ENCODE results near the gene SYNDIG1L.
"Not testable (repeated sequence)": the region's sequence is repeated elsewhere in the genome, so short reads cannot be mapped to it uniquely, and the experiment has no call there.

Gene SYNDIG1L

GRCh38 chr14:74459976-74460375, 34.0 kb upstream of the SYNDIG1L start:
- TF ChIP-seq, protein P1, sequence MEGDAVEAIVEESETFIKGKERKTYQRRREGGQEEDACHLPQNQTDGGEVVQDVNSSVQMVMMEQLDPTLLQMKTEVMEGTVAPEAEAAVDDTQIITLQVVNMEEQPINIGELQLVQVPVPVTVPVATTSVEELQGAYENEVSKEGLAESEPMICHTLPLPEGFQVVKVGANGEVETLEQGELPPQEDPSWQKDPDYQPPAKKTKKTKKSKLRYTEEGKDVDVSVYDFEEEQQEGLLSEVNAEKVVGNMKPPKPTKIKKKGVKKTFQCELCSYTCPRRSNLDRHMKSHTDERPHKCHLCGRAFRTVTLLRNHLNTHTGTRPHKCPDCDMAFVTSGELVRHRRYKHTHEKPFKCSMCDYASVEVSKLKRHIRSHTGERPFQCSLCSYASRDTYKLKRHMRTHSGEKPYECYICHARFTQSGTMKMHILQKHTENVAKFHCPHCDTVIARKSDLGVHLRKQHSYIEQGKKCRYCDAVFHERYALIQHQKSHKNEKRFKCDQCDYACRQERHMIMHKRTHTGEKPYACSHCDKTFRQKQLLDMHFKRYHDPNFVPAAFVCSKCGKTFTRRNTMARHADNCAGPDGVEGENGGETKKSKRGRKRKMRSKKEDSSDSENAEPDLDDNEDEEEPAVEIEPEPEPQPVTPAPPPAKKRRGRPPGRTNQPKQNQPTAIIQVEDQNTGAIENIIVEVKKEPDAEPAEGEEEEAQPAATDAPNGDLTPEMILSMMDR (IDR thresholded peaks at IDR 0.05; ENCODE audit: poor library complexity, severe bottlenecking), result no peak
- H3K4me3 ChIP-seq (ENCODE audit: severe bottlenecking), result no peak overlapping the region
- H3K27ac ChIP-seq (ENCODE audit: poor library complexity, severe bottlenecking), result no peak overlapping the region
- DNase-seq (ENCODE audit: low spot score), result no peak
- H3K36me3 ChIP-seq (ENCODE audit: low read depth), result no peaks in the 10 kb centered on the region
- no peaks in the 10 kb centered on the region for H3K27me3 ChIP-seq (ENCODE audit: insufficient read depth, poor library complexity, severe bottlenecking)
- no peaks in the 10 kb centered on the region for H3K9me3 ChIP-seq (ENCODE audit: severe bottlenecking)
- H3K4me1 ChIP-seq (ENCODE audit: insufficient read depth, poor library complexity, severe bottlenecking), result no peaks in the 10 kb centered on the region
- no peak for ATAC-seq (ENCODE audit: low read depth)

DNA sequence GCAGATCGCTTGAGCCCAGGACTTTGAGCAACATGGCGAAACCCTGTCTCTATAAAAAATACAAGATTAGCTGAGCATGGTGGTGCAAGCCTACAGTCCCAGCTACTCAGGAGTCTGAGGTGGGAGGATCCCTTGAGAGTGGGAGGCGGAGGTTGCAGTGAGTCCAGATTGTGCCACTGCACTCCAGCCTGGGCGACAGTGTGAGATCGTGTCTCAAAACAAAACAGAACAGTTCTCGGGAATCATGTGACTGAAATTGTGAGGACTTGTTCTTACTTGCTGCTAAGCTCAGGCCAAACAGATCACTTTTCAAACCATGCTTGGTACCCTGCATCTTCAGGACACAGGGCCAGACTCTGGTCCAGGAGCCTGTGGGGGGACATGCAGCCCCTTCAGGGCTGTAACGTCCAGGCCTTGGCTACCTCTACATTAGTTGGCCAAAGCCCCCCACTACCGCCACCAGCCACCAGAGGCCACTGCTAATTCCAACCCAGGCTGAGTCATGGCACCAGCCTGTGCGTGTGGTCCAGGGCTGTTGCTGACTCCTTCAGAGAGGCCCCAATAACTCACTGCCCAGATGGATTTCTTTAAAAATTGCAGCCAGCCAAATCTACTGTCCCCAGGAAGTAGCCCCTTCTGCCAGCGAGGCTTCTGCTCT, 33.4 kb upstream of the SYNDIG1L start:
- no peaks in the 10 kb centered on the region for H3K27me3 ChIP-seq (ENCODE audit: insufficient read depth, poor library complexity, severe bottlenecking)
- H3K4me1 ChIP-seq (ENCODE audit: insufficient read depth, poor library complexity, severe bottlenecking), result no peaks in the 10 kb centered on the region
- DNase-seq (ENCODE audit: low spot score) (no peak), ATAC-seq (ENCODE audit: low read depth) (peak; percentile 95)
- no peaks in the 10 kb centered on the region for H3K36me3 ChIP-seq (ENCODE audit: low read depth)
- H3K9me3 ChIP-seq (ENCODE audit: severe bottlenecking), result no peaks in the 10 kb centered on the region
- H3K27ac ChIP-seq (ENCODE audit: poor library complexity, severe bottlenecking), result no peak overlapping the region
- TF ChIP-seq, protein P1 (IDR thresholded peaks at IDR 0.05; ENCODE audit: poor library complexity, severe bottlenecking), result peak; percentile 81
- no peak overlapping the region for H3K4me3 ChIP-seq (ENCODE audit: severe bottlenecking)

GRCh38 chr14:74457565-74457895, 31.5 kb upstream of the SYNDIG1L start:
- Histone ChIP-seq H3K27me3 (ENCODE audit: insufficient read depth, poor library complexity, severe bottlenecking) (no peaks in the 10 kb centered on the region), H3K4me3 (ENCODE audit: severe bottlenecking) (no peak overlapping the region), H3K27ac (ENCODE audit: poor library complexity, severe bottlenecking) (no peak overlapping the region), H3K9me3 (ENCODE audit: severe bottlenecking) (no peaks in the 10 kb centered on the region), H3K4me1 (ENCODE audit: insufficient read depth, poor library complexity, severe bottlenecking) (no peaks in the 10 kb centered on the region), H3K36me3 (ENCODE audit: low read depth) (no peaks in the 10 kb centered on the region)
- ATAC-seq (ENCODE audit: low read depth) (no peak), DNase-seq (ENCODE audit: low spot score) (no peak)
- TF ChIP-seq, protein P1 (IDR thresholded peaks at IDR 0.05; ENCODE audit: poor library complexity, severe bottlenecking), result no peak

DNA sequence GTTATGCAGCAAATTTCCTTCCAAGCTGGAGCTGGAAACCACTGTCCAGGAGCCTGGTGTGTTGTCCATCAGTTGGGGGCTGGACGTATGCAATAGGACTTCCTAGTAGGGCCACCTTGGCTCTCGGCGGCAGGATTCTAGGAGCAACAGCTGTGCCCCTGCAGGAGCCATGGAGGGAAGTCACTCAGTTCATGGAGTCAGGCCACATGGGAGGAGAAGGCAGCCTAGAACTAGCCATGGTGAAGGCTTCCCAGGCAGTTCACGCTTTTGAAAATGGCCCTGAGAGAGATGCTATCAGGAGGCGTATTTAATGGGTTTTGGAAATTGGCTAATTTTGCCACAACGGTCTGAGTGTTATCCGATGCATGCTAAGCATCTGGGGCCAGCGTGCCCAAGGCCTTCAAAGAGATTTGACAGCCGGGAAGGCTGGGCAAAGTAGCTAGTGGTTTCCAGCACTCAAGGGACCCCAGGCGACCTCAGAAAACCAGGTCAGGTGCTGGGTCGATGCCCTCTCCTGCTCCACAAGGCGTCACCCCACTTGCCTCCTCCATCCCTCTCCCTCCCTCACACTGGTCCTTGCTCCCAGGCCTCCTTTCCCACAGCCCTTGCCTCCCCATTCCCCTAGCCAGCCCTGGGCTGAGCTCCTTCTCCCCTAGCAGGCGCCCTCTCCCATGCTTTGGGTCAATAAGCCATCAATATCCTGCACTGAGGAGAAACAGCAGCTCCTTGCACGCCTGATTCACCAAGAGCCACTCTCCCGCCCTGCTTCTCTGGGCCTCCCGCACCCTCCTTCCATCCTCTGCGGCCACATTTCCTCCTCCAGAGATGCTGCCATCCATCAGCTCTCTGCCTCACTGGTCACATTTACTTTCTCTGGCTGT, 30.9 kb upstream of the SYNDIG1L start:
- Histone ChIP-seq H3K4me1 (ENCODE audit: insufficient read depth, poor library complexity, severe bottlenecking) (no peaks in the 10 kb centered on the region), H3K4me3 (ENCODE audit: severe bottlenecking) (no peak overlapping the region), H3K27me3 (ENCODE audit: insufficient read depth, poor library complexity, severe bottlenecking) (no peaks in the 10 kb centered on the region), H3K36me3 (ENCODE audit: low read depth) (no peaks in the 10 kb centered on the region), H3K27ac (ENCODE audit: poor library complexity, severe bottlenecking) (no peak overlapping the region), H3K9me3 (ENCODE audit: severe bottlenecking) (no peaks in the 10 kb centered on the region)
- peak; percentile 29 for DNase-seq (ENCODE audit: low spot score)
- TF ChIP-seq, protein P1 (IDR thresholded peaks at IDR 0.05; ENCODE audit: poor library complexity, severe bottlenecking), result no peak
- no peak for ATAC-seq (ENCODE audit: low read depth)

DNA sequence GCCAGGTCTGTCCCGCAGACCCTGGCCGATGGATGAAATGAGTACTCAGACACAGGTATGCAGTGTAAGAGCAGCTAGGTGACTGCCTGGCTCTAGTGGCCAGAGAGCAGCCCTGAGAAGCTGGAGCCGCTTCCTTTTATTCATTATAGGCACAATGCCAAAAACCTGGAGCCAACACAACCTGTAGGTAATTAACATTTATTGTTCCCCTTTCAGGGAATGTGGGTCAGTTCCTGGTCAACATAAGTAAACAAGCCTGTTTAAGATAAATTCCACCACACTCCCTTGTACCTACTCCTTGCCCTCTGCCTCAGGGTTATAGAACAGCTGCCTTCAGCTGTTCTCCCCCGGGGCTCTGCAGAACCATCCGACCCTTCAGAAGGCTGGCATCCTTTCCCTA, 28.4 kb upstream of the SYNDIG1L start:
- H3K4me1 ChIP-seq (ENCODE audit: insufficient read depth, poor library complexity, severe bottlenecking); ATAC-seq (ENCODE audit: low read depth); H3K36me3 ChIP-seq (ENCODE audit: low read depth); H3K4me3 ChIP-seq (ENCODE audit: severe bottlenecking); H3K9me3 ChIP-seq (ENCODE audit: severe bottlenecking); H3K27ac ChIP-seq (ENCODE audit: poor library complexity, severe bottlenecking): not testable (repeated sequence)
- peaks cover 18% of the 10 kb centered on the region for H3K27me3 ChIP-seq (ENCODE audit: insufficient read depth, poor library complexity, severe bottlenecking)
- peak; percentile 4 for DNase-seq (ENCODE audit: low spot score)

Data from RWPE2 (cell line).